Measurements from ENCODE around the gene ALDH3A2.

DNA sequence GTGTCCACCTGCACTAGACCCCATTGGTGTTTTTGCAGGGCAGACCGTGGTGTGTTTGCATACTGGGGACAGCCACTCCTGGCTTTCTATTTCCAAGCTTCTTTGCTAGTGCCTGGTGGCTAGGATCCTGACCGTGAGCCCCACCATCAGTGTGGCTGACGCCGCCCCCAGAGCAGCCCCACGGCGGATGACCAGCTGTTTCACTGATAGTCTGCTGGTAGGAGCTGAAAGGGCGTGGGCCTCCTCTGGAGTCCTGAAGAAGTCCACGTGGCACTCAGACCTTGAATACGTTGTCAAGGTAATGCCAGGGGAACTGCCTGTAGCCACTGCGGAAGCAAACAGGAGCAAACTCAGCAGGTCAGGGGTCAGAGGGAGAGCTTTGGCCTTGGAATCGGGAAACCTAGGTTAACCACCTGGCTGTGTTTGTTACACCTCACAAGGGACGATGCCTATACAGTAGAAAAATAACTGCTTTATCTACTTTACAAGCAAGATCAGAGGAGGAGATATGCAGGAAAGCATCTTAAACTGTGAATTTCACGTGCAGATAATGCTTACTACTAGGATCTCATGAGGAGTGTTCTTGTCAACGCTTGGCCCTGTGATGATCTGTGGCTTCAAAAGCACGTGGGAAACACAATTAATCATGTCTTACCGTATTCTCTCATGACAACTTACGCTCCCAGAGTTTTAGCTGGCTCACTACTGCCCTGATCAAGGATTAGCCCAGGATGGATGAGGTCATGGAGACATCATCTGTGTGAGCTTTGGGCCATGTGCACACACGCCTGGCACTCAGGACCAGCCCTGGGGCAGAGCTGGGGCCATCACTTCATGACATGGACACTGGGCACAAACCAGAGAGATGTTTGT is 30.3 kb downstream of the ALDH3A2 start:
- TF ChIP-seq, protein P1, sequence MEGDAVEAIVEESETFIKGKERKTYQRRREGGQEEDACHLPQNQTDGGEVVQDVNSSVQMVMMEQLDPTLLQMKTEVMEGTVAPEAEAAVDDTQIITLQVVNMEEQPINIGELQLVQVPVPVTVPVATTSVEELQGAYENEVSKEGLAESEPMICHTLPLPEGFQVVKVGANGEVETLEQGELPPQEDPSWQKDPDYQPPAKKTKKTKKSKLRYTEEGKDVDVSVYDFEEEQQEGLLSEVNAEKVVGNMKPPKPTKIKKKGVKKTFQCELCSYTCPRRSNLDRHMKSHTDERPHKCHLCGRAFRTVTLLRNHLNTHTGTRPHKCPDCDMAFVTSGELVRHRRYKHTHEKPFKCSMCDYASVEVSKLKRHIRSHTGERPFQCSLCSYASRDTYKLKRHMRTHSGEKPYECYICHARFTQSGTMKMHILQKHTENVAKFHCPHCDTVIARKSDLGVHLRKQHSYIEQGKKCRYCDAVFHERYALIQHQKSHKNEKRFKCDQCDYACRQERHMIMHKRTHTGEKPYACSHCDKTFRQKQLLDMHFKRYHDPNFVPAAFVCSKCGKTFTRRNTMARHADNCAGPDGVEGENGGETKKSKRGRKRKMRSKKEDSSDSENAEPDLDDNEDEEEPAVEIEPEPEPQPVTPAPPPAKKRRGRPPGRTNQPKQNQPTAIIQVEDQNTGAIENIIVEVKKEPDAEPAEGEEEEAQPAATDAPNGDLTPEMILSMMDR (IDR thresholded peaks at IDR 0.05; ENCODE audit: poor library complexity), result no peak
- TF ChIP-seq EZH2 (IDR thresholded peaks at IDR 0.05; ENCODE audit: borderline replicate concordance), result no peak

Measured in hepatocyte (in vitro differentiated cells).